ENCODE data around the gene SYNJ2BP.

GRCh38 chr14:70416725-70417349 lies at the start of gene SYNJ2BP:
- TF ChIP-seq CTCF (IDR thresholded peaks at IDR 0.05; ENCODE audit: insufficient read depth, low read depth, low read length): no peak
- no peak for TF ChIP-seq EZH2 (IDR thresholded peaks at IDR 0.05; ENCODE audit: insufficient read depth, low read length)

Data from astrocyte (in vitro differentiated cells and primary cell).